Measurements from ENCODE around the gene SLC25A39. TPM values are rescaled to one million over a fixed set of nuclear protein-coding genes. Genes with fewer than 3 reads are reported as not detected.

Gene SLC25A39
- total and polyA plus RNA-seq, 2 of the 13 experiments (the other 11 are each of a cell fraction or from before 2014, with no cell fraction given), result 144 to 151 TPM

GRCh38 chr17:44308320-44308818 is 16.3 kb downstream of the SLC25A39 start, which contains the start of gene RUNDC3A (continued):
- peak; percentile 75 for TF ChIP-seq IKZF5 (CRISPR knock-in tag; IDR thresholded peaks at IDR 0.05)
- peak in 1 of 2 experiments; percentile 96; a peak in 2 of 4 replicates for TF ChIP-seq KLF16 (CRISPR knock-in tag; IDR thresholded peaks at IDR 0.05)
- TF ChIP-seq, protein P1, sequence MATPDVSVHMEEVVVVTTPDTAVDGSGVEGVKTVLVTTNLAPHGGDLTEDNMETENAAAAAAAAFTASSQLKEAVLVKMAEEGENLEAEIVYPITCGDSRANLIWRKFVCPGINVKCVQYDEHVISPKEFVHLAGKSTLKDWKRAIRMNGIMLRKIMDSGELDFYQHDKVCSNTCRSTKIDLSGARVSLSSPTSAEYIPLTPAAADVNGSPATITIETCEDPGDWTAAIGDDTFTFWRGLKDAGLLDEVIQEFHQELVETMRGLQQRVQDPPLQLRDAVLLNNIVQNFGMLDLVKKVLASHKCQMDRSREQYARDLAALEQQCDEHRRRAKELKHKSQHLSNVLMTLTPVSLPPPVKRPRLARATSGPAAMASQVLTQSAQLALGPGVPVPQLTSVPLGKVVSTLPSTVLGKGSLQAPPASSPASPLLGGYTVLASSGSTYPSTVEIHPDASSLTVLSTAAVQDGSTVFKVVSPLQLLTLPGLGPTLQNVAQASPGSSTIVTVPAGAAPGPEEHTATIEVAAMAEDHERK (CRISPR knock-in tag; IDR thresholded peaks at IDR 0.05; ENCODE audit: low read depth), result no peak
- TF ChIP-seq CHCHD3 (CRISPR knock-in tag; IDR thresholded peaks at IDR 0.05), result 0 out of 2 replicates have a peak, but pooled peaks have one; percentile 64
- peak; percentile 91 for TF ChIP-seq MAF1 (CRISPR knock-in tag; IDR thresholded peaks at IDR 0.05; ENCODE audit: borderline replicate concordance)
- TF ChIP-seq ZNF839 (CRISPR knock-in tag; IDR thresholded peaks at IDR 0.05; ENCODE audit: borderline replicate concordance), result no peak
- no peak for TF ChIP-seq TRAFD1 (CRISPR knock-in tag; IDR thresholded peaks at IDR 0.05; ENCODE audit: borderline replicate concordance)
- peak; percentile 72; the same call in 1 of the 2 replicates for TF ChIP-seq ZNF709 (CRISPR knock-in tag; IDR thresholded peaks at IDR 0.05)
- no peak for TF ChIP-seq SRSF9 (IDR thresholded peaks at IDR 0.05; ENCODE audit: borderline replicate concordance, insufficient read depth, low read depth, low read length, poor library complexity, severe bottlenecking)
- no peak for TF ChIP-seq ZNF256 (CRISPR knock-in tag; conservative IDR thresholded peaks at IDR 0.05)
- TF ChIP-seq SMARCE1 (IDR thresholded peaks at IDR 0.05; ENCODE audit: borderline replicate concordance), result no peak
- TF ChIP-seq ZFY (CRISPR knock-in tag; IDR thresholded peaks at IDR 0.05), result peak; percentile 48
- TF ChIP-seq HINFP (CRISPR knock-in tag; IDR thresholded peaks at IDR 0.05; ENCODE audit: low read depth), result 0 out of 2 replicates have a peak, but pooled peaks have one; percentile 24
- TF ChIP-seq, protein P2, sequence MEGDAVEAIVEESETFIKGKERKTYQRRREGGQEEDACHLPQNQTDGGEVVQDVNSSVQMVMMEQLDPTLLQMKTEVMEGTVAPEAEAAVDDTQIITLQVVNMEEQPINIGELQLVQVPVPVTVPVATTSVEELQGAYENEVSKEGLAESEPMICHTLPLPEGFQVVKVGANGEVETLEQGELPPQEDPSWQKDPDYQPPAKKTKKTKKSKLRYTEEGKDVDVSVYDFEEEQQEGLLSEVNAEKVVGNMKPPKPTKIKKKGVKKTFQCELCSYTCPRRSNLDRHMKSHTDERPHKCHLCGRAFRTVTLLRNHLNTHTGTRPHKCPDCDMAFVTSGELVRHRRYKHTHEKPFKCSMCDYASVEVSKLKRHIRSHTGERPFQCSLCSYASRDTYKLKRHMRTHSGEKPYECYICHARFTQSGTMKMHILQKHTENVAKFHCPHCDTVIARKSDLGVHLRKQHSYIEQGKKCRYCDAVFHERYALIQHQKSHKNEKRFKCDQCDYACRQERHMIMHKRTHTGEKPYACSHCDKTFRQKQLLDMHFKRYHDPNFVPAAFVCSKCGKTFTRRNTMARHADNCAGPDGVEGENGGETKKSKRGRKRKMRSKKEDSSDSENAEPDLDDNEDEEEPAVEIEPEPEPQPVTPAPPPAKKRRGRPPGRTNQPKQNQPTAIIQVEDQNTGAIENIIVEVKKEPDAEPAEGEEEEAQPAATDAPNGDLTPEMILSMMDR (CRISPR knock-in tag; IDR thresholded peaks at IDR 0.05), result no peak
- TF ChIP-seq SOX5 (CRISPR knock-in tag; IDR thresholded peaks at IDR 0.05; ENCODE audit: borderline replicate concordance), result peak; percentile 56; the same call in 1 of the 2 replicates
- no peak for TF ChIP-seq NR3C1 (CRISPR knock-in tag; IDR thresholded peaks at IDR 0.05)
- peak; percentile 61; the same call in 1 of the 2 replicates for TF ChIP-seq ZNF777 (CRISPR knock-in tag; IDR thresholded peaks at IDR 0.05)
- TF ChIP-seq, protein P3, sequence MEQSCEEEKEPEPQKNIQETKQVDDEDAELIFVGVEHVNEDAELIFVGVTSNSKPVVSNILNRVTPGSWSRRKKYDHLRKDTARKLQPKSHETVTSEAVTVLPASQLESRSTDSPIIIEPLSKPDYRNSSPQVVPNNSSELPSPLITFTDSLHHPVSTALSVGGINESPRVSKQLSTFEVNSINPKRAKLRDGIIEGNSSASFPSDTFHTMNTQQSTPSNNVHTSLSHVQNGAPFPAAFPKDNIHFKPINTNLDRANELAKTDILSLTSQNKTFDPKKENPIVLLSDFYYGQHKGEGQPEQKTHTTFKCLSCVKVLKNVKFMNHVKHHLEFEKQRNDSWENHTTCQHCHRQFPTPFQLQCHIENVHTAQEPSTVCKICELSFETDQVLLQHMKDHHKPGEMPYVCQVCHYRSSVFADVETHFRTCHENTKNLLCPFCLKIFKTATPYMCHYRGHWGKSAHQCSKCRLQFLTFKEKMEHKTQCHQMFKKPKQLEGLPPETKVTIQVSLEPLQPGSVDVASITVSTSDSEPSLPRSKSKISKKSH (CRISPR knock-in tag; IDR thresholded peaks at IDR 0.05; ENCODE audit: borderline replicate concordance), result no peak
